Measurements from ENCODE around the gene RBFA. TPM values are rescaled to one million over a fixed set of nuclear protein-coding genes. Genes with fewer than 3 reads are reported as not detected.

RBFA gene
- total and polyA plus RNA-seq, 7 donors, result 17.9 to 29.0 (median 19.7) TPM

DNA sequence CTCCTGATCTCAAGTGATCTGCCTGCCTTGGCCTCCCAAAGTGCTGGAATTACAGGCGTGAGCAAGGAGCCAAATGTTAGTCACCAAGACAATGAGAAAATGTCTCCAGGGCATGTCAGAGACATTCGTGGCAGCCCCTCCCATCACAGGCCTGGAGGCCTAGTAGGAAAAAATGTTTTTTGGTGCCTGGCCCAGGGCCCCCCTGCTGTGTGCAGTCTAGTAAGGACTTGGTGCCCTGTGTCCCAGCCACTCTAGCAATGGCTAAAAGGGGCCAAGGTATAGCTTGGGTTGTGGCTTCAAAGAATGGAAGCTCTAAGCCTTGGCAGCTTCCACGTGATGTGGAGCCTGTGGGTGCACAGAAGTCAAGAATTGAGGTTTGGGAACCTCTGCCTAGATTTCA is 33.4 kb upstream of the RBFA start:
- TF ChIP-seq, protein P1, sequence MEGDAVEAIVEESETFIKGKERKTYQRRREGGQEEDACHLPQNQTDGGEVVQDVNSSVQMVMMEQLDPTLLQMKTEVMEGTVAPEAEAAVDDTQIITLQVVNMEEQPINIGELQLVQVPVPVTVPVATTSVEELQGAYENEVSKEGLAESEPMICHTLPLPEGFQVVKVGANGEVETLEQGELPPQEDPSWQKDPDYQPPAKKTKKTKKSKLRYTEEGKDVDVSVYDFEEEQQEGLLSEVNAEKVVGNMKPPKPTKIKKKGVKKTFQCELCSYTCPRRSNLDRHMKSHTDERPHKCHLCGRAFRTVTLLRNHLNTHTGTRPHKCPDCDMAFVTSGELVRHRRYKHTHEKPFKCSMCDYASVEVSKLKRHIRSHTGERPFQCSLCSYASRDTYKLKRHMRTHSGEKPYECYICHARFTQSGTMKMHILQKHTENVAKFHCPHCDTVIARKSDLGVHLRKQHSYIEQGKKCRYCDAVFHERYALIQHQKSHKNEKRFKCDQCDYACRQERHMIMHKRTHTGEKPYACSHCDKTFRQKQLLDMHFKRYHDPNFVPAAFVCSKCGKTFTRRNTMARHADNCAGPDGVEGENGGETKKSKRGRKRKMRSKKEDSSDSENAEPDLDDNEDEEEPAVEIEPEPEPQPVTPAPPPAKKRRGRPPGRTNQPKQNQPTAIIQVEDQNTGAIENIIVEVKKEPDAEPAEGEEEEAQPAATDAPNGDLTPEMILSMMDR (IDR thresholded peaks at IDR 0.05), result no peak
- DNase-seq (no peak), ATAC-seq (no peak)
- Histone ChIP-seq H3K27ac (no peak overlapping the region), H3K36me3 (ENCODE audit: insufficient read depth in 1 of 2, low read depth in 1 of 2) (no peaks in the 10 kb centered on the region), H3K9me3 (no peaks in the 10 kb centered on the region), H3K4me1 (no peaks in the 10 kb centered on the region), H3K27me3 (ENCODE audit: insufficient read depth in 3 of 3, low read length in 2 of 3) (no peaks in the 10 kb centered on the region), H3K4me3 (no peak overlapping the region)
- intact Hi-C loops (cut with DNase I), result no loop called here
- 78 to 88% (median 79%) methylated on average over 3 of the region's 3 CpGs for WGBS, 3 donors

DNA sequence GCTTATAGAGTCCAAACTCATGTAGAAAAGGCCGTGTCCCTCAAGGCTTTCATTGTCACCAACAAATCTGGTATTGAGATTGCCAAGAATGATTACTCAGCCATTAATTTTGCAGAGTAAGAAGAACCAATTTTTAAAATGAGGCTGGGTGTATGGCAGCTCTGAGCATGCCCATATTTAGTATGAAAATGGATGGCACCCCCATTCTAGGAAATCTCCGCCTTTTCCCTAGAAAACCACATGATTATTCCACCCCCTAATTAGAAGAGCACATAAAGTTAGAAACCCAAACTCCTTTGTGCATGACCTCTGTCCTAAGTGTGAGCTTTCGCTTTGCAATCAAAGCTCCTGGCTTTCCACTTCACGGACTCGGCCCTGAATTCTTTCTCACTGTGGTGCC is 31.8 kb upstream of the RBFA start:
- Histone ChIP-seq H3K4me1 (no peaks in the 10 kb centered on the region), H3K27ac (no peak overlapping the region), H3K27me3 (ENCODE audit: insufficient read depth in 3 of 3, low read length in 2 of 3) (no peaks in the 10 kb centered on the region), H3K4me3 (no peak overlapping the region), H3K36me3 (ENCODE audit: insufficient read depth in 1 of 2, low read depth in 1 of 2) (no peaks in the 10 kb centered on the region), H3K9me3 (no peaks in the 10 kb centered on the region)
- intact Hi-C loops (cut with DNase I), result no loop called here
- DNase-seq (no peak), ATAC-seq (no peak)
- TF ChIP-seq, protein P1 (IDR thresholded peaks at IDR 0.05), result no peak
- 88 to 95% (median 91%) methylated on average over 5 of the region's 5 CpGs for WGBS, 3 donors

DNA sequence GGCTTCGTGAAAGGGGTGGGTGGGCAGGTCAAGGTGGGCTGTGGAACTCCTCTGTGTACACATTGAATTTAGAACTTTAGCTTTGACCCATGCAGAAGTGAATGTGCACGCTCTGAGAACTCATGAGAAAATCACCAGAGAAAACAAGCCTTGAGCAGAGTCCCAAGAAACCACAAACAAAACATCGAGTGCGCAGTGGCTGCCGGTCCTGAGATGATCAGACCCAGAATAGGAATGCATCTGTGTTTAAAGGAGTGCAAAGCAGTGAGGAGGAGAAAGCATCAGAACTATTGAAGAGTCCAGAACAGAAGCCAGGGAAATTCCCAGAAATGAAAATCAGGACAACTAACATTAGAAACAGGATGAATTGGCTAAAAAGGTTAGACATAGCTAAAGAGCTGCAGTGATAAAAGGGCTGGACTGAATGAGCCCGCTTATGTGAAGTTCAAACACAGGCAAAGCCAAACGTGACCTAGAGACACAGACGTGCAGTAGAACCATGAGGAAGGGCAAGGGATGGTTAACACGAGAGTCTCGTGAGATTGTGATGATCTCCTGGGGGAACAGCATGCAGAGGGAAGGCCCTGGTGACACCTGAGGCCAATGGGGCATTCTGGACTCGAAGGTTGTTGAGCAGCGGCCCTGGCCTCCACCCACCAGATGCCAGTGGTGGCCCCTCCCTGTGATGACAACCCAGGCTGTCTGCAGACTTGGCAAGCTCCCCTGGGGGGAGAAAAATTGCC is 29.5 kb upstream of the RBFA start:
- no peak for ATAC-seq
- DNase-seq, result no peak
- Histone ChIP-seq H3K9me3 (peaks cover 4% of the 10 kb centered on the region), H3K4me1 (no peaks in the 10 kb centered on the region), H3K27ac (no peak overlapping the region), H3K27me3 (ENCODE audit: insufficient read depth in 3 of 3, low read length in 2 of 3) (no peaks in the 10 kb centered on the region), H3K36me3 (ENCODE audit: insufficient read depth in 1 of 2, low read depth in 1 of 2) (no peaks in the 10 kb centered on the region), H3K4me3 (no peak overlapping the region)
- TF ChIP-seq, protein P1 (IDR thresholded peaks at IDR 0.05), result no peak
- intact Hi-C loops (cut with DNase I), result no loop called here
- 81 to 85% (median 83%) methylated on average over 12 of the region's 12 CpGs for WGBS, 3 donors

DNA sequence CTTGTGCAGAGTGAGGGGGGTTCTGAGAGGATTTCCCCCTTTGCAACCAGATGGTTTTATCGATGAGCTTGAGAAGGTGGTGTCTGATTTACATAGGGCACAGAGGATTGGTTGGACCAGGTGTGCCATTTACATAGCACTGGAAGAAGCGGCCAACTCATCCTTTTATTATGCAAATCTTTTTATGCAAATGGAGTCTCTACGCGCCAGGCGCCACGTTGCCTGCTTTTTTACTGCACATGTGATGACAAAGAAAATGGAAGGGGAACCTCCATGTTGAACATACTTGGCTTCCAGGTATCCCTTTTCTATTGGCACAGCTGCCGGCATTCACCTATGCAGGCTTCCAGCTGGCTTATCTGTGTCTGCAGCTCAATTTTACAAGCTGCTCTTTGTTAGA is 27.5 kb upstream of the RBFA start:
- H3K27ac ChIP-seq, result no peak overlapping the region
- H3K4me3 ChIP-seq, result no peak overlapping the region
- no peaks in the 10 kb centered on the region for H3K27me3 ChIP-seq (ENCODE audit: insufficient read depth in 3 of 3, low read length in 2 of 3)
- WGBS, 3 donors, result 71 to 88% (median 82%) methylated on average over 7 of the region's 7 CpGs
- no peaks in the 10 kb centered on the region for H3K4me1 ChIP-seq
- no peaks in the 10 kb centered on the region for H3K36me3 ChIP-seq (ENCODE audit: insufficient read depth in 1 of 2, low read depth in 1 of 2)
- TF ChIP-seq, protein P1 (IDR thresholded peaks at IDR 0.05), result no peak
- ATAC-seq (no peak), DNase-seq (no peak)
- H3K9me3 ChIP-seq, result peaks cover 13% of the 10 kb centered on the region
- intact Hi-C loops (cut with DNase I), result no loop called here
